ENCODE results near the gene CD63.

The CD63 gene

GRCh38 chr12:55744340-55745030 is 15.7 kb upstream of the CD63 start (continued):
- TF ChIP-seq KLF17 (tag by site-specific recombination; IDR thresholded peaks at IDR 0.05) (no peak), SALL2 (tag by site-specific recombination; IDR thresholded peaks at IDR 0.05; ENCODE audit: borderline replicate concordance) (no peak), ZNF76 (tag by site-specific recombination; IDR thresholded peaks at IDR 0.05; ENCODE audit: borderline replicate concordance, low read depth) (peak; percentile 58; the same call in 1 of the 2 replicates), ZNF169 (tag by site-specific recombination; IDR thresholded peaks at IDR 0.05) (no peak), ZNF350 (tag by site-specific recombination; IDR thresholded peaks at IDR 0.05) (no peak), ZNF311 (tag by site-specific recombination; IDR thresholded peaks at IDR 0.05; ENCODE audit: borderline replicate concordance) (no peak), ZNF214 (tag by site-specific recombination; IDR thresholded peaks at IDR 0.05; ENCODE audit: borderline replicate concordance) (no peak), BCL11B (tag by site-specific recombination; IDR thresholded peaks at IDR 0.05; ENCODE audit: low read depth) (no peak), ZNF501 (tag by site-specific recombination; IDR thresholded peaks at IDR 0.05) (no peak), ZNF747 (tag by site-specific recombination; IDR thresholded peaks at IDR 0.05) (no peak), ZNF677 (tag by site-specific recombination; IDR thresholded peaks at IDR 0.05) (no peak), GLIS1 (tag by site-specific recombination; IDR thresholded peaks at IDR 0.05) (peak; percentile 95), ZIC2 (tag by site-specific recombination; IDR thresholded peaks at IDR 0.05) (peak; percentile 86), ZFP3 (tag by site-specific recombination; IDR thresholded peaks at IDR 0.05; ENCODE audit: low read depth) (no peak), ZNF488 (tag by site-specific recombination; IDR thresholded peaks at IDR 0.05) (no peak), YY2 (tag by site-specific recombination; IDR thresholded peaks at IDR 0.05) (no peak), ZNF37A (tag by site-specific recombination; IDR thresholded peaks at IDR 0.05) (no peak), ZNF423 (tag by site-specific recombination; IDR thresholded peaks at IDR 0.05) (peak; percentile 53), ZNF544 (tag by site-specific recombination; IDR thresholded peaks at IDR 0.05) (no peak), ZNF707 (tag by site-specific recombination; IDR thresholded peaks at IDR 0.05) (no peak), ZNF266 (tag by site-specific recombination; IDR thresholded peaks at IDR 0.05; ENCODE audit: low read depth) (no peak), SCRT1 (tag by site-specific recombination; IDR thresholded peaks at IDR 0.05; ENCODE audit: borderline replicate concordance) (no peak), ZNF426 (tag by site-specific recombination; IDR thresholded peaks at IDR 0.05) (no peak), SP3 (tag by site-specific recombination; IDR thresholded peaks at IDR 0.05) (no peak), ZNF341 (tag by site-specific recombination; IDR thresholded peaks at IDR 0.05; ENCODE audit: low read depth) (peak; percentile 94), ZNF654 (tag by site-specific recombination; IDR thresholded peaks at IDR 0.05; ENCODE audit: low read depth) (no peak), ZNF394 (tag by site-specific recombination; IDR thresholded peaks at IDR 0.05; ENCODE audit: borderline replicate concordance) (no peak), BCL6B (tag by site-specific recombination; IDR thresholded peaks at IDR 0.05) (no peak), WT1 (tag by site-specific recombination; IDR thresholded peaks at IDR 0.05) (peak; percentile 64; the same call in 1 of the 2 replicates), ZFHX2 (tag by site-specific recombination; conservative IDR thresholded peaks at IDR 0.05) (peak; percentile 76), SP7 (tag by site-specific recombination; IDR thresholded peaks at IDR 0.05) (0 out of 2 replicates have a peak, but pooled peaks have one; percentile 19), ZNF138 (tag by site-specific recombination; IDR thresholded peaks at IDR 0.05; ENCODE audit: borderline replicate concordance) (no peak), ZBTB48 (tag by site-specific recombination; IDR thresholded peaks at IDR 0.05) (peak; percentile 27; the same call in 1 of the 2 replicates), GLIS2 (tag by site-specific recombination; IDR thresholded peaks at IDR 0.05) (peak; percentile 59)
- TF ChIP-seq, protein P1, sequence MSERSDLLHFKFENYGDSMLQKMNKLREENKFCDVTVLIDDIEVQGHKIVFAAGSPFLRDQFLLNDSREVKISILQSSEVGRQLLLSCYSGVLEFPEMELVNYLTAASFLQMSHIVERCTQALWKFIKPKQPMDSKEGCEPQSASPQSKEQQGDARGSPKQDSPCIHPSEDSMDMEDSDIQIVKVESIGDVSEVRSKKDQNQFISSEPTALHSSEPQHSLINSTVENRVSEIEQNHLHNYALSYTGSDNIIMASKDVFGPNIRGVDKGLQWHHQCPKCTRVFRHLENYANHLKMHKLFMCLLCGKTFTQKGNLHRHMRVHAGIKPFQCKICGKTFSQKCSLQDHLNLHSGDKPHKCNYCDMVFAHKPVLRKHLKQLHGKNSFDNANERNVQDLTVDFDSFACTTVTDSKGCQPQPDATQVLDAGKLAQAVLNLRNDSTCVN (tag by site-specific recombination; optimal IDR thresholded peaks at IDR 0.05), result no peak
- TF ChIP-seq, protein P2, sequence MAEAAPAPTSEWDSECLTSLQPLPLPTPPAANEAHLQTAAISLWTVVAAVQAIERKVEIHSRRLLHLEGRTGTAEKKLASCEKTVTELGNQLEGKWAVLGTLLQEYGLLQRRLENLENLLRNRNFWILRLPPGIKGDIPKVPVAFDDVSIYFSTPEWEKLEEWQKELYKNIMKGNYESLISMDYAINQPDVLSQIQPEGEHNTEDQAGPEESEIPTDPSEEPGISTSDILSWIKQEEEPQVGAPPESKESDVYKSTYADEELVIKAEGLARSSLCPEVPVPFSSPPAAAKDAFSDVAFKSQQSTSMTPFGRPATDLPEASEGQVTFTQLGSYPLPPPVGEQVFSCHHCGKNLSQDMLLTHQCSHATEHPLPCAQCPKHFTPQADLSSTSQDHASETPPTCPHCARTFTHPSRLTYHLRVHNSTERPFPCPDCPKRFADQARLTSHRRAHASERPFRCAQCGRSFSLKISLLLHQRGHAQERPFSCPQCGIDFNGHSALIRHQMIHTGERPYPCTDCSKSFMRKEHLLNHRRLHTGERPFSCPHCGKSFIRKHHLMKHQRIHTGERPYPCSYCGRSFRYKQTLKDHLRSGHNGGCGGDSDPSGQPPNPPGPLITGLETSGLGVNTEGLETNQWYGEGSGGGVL (tag by site-specific recombination; IDR thresholded peaks at IDR 0.05), result peak; percentile 83
